ENCODE measurements around the gene ZNF213. TPM values are rescaled to one million over a fixed set of nuclear protein-coding genes. Genes with fewer than 3 reads are reported as not detected.

ZNF213 gene
- total RNA-seq, 2 donors from 2014 or later, result 7.3 to 7.9 TPM

DNA sequence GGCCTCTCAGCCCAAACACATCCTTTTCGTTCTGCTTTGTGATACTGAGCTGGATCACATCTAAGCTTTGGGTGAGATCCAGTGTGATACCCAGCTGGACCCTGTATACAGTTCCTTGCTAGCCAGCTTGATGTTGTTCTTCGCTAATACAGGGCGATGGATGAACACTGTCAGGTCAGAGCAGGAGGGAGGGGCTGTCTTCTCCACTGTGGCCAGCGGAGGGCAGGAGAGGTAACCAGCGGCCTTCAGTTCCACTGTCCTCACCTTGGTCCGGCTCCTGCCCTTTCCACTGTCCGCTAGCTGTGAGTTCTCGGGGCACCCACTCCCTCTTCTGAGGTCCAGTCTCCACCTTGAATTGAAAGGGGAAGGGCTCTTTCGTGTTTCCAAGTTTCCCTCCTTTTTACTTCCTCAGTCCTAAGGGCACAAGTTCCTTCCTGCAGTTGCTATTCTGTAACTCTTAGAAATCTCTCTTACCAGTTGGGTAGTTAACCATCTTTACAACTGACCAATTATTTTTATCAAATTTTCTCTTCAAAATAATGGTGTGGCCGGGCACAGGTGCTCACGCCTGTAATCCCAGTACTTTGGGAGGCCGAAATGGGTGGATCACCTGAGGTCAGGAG lies 3.0 kb upstream of the ZNF213 start:
- DNase-seq (ENCODE audit: low spot score), result no peak
- Histone ChIP-seq H3K36me3 (peaks cover 5% of the 10 kb centered on the region), H3K4me3 (no peak overlapping the region), H3K27me3 (no peaks in the 10 kb centered on the region), H3K9me3 (no peaks in the 10 kb centered on the region), H3K27ac (no peak overlapping the region), H3K4me1 (peaks cover 0 to 42% of the 10 kb centered on the region in 2 donors)
- TF ChIP-seq, protein P1, sequence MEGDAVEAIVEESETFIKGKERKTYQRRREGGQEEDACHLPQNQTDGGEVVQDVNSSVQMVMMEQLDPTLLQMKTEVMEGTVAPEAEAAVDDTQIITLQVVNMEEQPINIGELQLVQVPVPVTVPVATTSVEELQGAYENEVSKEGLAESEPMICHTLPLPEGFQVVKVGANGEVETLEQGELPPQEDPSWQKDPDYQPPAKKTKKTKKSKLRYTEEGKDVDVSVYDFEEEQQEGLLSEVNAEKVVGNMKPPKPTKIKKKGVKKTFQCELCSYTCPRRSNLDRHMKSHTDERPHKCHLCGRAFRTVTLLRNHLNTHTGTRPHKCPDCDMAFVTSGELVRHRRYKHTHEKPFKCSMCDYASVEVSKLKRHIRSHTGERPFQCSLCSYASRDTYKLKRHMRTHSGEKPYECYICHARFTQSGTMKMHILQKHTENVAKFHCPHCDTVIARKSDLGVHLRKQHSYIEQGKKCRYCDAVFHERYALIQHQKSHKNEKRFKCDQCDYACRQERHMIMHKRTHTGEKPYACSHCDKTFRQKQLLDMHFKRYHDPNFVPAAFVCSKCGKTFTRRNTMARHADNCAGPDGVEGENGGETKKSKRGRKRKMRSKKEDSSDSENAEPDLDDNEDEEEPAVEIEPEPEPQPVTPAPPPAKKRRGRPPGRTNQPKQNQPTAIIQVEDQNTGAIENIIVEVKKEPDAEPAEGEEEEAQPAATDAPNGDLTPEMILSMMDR (IDR thresholded peaks at IDR 0.05), result peak in 1 of 2 donors; percentile 57

DNA sequence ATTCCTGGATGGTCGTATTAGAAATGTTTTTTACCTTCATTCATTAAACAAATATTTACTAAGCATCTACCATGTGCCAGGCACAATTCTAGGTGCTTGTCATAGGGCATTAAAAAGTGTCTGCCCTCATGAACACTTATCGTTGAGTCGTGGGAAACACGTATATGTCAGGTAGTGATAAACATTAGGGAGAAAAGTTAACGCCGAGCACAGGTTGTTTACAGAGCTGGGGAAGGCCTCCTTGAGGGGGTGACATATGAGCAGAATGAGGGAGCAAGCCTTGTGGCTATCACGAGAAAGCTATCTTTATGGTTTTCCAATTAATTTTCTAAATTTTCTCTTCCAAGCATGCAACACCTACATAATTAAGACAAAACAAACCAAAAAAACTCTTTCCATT lies 985 bp upstream of the ZNF213 start:
- Histone ChIP-seq H3K27ac (peak overlapping the region; percentile 92 to 98), H3K4me3 (peak overlapping the region; percentile 96 to 99), H3K36me3 (peaks cover 7% of the 10 kb centered on the region), H3K27me3 (no peaks in the 10 kb centered on the region), H3K9me3 (no peaks in the 10 kb centered on the region), H3K4me1 (peaks cover 0 to 35% of the 10 kb centered on the region in 2 donors)
- no peak for DNase-seq (ENCODE audit: low spot score)
- TF ChIP-seq, protein P1 (IDR thresholded peaks at IDR 0.05), result no peak

DNA sequence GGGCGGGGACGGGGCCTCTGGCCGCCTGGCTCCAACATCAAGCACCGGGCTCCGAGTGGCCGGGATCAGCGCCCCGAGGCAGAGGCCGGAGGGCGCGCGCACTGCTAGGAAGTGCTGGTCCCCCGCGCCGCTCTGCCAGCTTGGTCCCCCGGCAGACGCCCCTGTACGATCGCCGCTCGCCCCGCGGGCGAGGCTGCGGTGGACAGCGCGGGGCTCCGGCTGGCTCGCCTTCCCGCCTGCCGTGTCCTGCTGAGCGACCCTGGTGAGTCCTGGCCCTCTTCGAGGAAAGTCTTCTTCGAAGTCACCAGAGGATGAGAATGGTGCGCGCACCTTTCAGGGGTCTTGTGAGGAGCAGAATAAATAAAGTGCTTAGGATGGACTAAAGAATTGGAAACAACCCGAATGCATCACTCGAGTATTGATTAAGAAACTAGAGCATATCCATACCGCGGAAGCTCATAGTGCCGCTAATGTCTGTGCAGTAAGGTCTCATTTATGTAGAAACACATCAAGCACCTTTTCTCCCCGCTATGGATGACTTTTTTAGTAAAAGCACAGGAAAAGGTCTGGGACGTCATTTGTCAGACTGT lies 392 bp downstream of the ZNF213 start:
- DNase-seq (ENCODE audit: low spot score), result no peak
- Histone ChIP-seq H3K4me3 (peak overlapping the region; percentile 96 to 99), H3K9me3 (no peaks in the 10 kb centered on the region), H3K36me3 (peaks cover 13% of the 10 kb centered on the region), H3K27me3 (no peaks in the 10 kb centered on the region), H3K4me1 (peaks cover 0 to 24% of the 10 kb centered on the region in 2 donors), H3K27ac (peak overlapping the region; percentile 92 to 98)
- TF ChIP-seq, protein P1 (IDR thresholded peaks at IDR 0.05), result no peak

DNA sequence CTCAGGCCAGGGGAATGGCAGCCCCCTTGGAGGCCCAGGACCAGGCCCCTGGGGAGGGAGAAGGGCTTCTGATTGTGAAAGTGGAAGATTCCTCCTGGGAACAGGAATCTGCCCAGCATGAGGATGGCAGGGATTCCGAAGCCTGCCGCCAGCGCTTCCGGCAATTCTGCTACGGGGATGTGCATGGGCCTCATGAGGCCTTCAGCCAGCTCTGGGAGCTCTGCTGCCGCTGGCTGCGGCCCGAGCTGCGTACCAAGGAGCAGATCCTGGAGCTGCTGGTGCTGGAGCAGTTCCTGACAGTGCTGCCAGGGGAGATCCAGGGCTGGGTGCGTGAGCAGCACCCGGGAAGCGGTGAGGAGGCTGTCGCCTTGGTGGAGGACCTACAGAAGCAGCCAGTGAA lies 2.4 kb downstream of the ZNF213 start:
- no peak overlapping the region for H3K27ac ChIP-seq
- DNase-seq (ENCODE audit: low spot score), result no peak
- no peak overlapping the region for H3K4me3 ChIP-seq
- H3K36me3 ChIP-seq, result peaks cover 22% of the 10 kb centered on the region
- peaks cover 0 to 24% of the 10 kb centered on the region in 2 donors for H3K4me1 ChIP-seq
- TF ChIP-seq, protein P1 (IDR thresholded peaks at IDR 0.05), result no peak
- no peaks in the 10 kb centered on the region for H3K27me3 ChIP-seq
- no peaks in the 10 kb centered on the region for H3K9me3 ChIP-seq

DNA sequence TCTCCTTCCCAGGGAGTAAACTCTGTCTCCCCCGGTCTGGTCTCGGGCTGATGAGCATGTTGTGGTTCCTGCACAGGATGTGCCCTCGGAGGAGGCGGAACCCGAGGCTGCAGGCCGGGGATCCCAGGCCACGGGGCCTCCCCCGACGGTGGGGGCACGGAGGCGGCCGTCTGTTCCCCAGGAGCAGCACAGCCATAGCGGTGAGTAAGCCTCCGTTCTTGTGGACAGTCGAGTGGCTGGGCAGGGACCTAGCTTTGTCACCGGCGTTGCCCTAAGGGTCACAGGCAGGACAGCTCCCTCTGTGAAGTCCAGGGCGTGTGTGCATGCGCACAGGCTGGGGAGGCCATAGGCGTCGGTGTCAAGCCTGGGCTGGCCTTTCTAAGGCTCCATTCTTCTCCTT lies 3.5 kb downstream of the ZNF213 start:
- H3K36me3 ChIP-seq, result peaks cover 23% of the 10 kb centered on the region
- no peak for DNase-seq (ENCODE audit: low spot score)
- H3K4me1 ChIP-seq, result peaks cover 0 to 29% of the 10 kb centered on the region in 2 donors
- H3K27me3 ChIP-seq, result no peaks in the 10 kb centered on the region
- TF ChIP-seq, protein P1 (IDR thresholded peaks at IDR 0.05), result no peak
- H3K27ac ChIP-seq, result no peak overlapping the region
- no peak overlapping the region for H3K4me3 ChIP-seq
- no peaks in the 10 kb centered on the region for H3K9me3 ChIP-seq

Data from right atrium auricular region (tissue), 2 donors.